HG03103 (cell line): ENCODE data around the gene XXYLT1.
A peak's percentile ranks its signal among the peaks of the same experiment; 100 is the strongest.

Experiments used
- ATAC-seq: cut with Tn5 transposase; IDR thresholded peaks from one replicate; pipeline ENCODE4 v1.9.1; 2021; ENCODE audit warnings: low read depth; ENCODE audit not compliant: unreplicated experiment

Gene XXYLT1

GRCh38 chr3:195268576-195269309 is 2.2 kb downstream of the XXYLT1 start:
- no peak for ATAC-seq

GRCh38 chr3:195267096-195267495 is 3.9 kb downstream of the XXYLT1 start:
- ATAC-seq, result no peak

DNA sequence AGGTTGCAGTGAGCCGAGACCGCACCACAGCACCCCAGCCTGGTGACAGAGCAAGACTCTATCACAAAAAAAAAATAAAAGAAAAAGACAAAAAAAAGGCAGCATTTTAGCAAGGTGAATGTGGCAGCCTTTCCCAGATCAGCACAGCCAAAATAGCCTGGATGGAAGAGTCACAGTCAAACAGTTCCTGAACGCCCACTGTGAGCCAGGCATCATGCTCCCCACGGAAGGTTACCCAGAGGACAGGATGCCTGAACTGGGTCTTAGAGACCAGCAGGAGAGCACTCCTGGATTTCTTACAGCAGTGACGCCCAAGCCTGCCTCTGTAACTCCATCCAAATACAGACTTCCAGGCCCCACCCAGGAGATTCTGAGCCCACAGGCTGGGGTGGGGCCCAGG is 4.5 kb downstream of the XXYLT1 start:
- ATAC-seq, result no peak

DNA sequence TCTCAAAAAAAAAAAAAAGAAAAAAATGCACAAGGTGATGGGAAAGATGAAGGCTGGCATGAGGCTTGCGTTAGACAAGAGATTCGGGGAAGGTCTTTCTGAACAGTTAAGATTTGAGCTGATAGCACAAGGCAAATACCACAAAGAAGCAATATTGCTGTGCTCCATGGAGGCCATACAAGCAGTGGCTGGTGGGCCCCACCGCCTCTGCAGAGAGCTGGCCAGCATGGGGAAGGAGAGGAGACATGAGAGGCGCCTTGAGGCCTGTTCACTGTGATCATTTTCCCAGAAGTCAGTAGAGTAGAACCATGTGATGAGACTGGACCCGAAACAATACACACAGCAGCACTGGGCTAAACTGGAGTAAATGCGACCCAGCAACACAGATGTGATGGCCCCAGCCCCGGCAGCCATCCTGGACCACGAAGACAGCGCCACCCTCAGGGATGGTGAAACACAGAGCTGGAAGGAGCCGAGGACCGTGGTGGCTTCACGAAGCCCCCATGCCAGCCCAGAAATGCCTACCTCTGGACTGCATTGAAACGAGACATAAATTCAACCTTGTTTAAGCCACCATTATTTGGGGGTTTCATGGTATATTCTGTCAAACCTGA is 5.5 kb downstream of the XXYLT1 start:
- no peak for ATAC-seq

DNA sequence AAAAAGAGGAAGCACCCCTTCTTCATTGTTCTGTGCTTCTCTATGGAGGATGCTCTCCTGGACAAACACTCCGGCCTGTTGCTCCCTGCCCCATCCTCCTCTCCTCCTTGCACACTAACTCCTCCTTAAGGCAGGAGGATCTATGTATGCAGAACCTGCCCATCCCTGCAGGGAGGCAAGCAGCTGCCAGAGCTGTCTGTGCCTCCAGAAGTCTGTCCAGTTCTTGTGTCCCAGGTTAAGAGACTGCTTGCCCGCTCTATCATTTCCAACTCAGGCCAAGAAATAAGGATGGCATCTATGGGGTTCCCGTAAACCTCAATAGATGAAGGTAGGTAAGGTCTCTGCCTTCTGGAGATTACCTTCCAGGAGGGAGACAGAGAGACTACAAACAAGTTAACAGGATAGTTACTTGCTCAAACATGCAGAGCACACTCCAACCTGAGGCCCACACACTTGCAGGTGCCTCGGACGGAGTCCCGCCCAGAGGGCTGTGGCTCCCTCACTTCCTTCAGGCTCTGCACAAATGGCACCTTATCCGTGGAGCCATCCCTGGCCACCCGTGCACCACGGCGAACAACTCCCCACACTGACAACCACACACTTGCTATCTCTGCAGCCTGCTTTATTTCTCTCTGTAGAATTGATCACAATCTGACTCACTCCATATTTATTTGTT is 6.9 kb downstream of the XXYLT1 start:
- no peak for ATAC-seq

DNA sequence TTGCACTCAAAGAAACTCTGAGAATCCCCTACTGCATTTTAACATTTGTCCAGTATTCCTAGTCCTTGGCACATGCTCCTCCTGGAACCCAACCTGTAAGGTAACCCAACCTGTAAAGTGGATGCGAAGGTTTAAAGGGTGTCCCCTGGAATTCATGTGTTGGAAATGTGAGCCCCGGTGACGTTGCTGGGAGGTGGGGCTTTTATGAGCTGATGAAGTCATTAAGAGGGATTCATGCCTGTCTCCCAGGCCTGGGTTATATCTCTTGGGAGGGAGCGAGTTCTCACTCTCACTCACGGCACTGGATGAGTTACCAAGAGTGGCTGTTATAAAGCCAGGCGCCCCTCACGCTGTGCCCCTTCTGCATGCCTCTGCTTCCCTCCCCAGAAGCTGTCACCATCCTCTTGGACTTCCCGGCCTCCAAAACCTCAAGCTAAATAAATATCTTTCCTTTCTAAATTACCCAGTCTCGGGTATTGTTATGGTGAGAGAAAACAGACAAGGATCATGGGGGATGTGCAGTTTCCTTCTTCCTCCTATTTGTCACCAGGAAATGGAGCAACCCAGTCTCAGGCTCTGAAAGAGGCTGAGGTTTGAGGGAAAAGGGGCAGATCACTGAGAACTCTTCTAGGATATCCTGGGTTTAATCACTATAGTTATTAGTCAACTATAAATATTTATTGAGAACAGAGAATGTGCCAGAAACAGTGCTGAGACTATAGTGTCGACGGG is 7.6 kb downstream of the XXYLT1 start:
- ATAC-seq, result no peak

GRCh38 chr3:195261925-195262324 is 9.0 kb downstream of the XXYLT1 start:
- no peak for ATAC-seq

GRCh38 chr3:195260280-195260905 is 10.6 kb downstream of the XXYLT1 start:
- peak; percentile 7 for ATAC-seq

DNA sequence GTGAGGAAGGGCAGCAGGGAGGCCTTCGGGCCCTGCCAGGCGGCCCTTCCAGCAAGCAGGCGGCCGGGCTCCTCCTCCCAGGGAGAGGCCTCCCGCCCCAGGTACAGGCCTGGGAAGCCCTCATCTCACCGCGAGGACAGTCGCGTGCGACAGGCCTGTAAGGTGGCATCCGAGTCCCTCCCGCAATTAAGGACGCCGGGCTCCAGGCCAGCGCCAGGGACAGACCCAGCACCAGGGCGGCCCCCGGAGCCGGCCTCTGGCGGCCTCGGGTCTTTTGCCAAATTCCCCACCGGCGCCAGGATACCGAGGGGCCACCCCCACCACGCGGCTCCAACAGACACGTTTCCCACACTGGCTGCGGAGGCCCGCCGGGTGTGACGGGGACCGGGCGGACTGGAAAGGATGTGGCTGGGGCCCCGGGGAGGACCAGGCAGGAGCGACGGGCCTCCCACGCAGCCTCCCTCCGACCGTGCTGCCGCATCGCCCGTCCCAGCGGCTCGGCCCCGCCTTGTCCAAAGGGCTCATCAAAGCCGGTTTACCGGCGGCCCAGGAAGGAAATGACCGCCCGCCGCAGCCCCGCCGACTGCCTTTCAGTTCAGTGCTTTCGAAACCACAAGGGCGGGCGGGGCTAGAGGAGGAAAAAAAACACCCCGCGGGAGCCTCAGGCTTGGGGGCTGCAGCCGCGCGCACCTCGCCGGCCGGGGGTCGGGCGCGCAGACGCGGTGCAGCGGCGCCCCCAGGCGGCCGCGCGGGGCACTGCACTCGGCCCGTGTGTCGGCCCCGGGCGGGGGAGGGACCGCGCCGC is 11.3 kb downstream of the XXYLT1 start:
- peak; percentile 76 for ATAC-seq

- no peak for ATAC-seq
These were observed 11.8 kb downstream of the XXYLT1 start for GRCh38 chr3:195259154-195259474.

DNA sequence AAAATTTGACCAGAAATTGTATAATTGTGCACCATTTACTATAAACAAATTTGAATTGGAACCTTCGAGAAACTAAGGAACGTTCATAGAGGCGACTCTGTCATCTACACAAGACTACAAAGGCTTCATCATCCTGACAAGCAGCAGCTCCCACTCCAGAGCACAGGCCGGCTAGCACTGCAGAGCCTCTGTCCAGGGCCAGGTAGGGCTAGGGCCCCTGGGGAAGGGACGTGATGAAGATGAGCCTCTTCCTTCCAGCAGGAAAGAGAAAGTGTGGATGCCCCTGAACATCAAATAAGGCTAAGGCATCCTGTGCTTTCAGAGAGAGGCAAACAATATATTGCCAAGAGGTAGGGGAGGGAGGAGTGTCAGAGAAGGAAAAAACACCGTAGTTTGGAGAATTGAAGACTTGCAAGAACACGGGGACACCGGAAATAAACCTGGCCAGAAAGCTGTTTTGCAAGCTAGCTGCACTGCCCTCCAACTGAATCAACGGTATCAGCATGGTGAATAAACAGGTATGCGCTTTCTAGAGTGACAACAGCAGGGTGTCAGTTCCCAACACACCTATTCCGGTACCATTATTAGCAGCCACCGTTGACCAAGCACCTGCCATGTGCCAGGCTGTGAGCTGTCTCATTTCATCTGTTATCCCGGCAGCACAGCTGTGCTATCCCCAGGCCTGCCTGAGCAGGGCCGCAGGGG is 12.4 kb downstream of the XXYLT1 start:
- no peak for ATAC-seq

DNA sequence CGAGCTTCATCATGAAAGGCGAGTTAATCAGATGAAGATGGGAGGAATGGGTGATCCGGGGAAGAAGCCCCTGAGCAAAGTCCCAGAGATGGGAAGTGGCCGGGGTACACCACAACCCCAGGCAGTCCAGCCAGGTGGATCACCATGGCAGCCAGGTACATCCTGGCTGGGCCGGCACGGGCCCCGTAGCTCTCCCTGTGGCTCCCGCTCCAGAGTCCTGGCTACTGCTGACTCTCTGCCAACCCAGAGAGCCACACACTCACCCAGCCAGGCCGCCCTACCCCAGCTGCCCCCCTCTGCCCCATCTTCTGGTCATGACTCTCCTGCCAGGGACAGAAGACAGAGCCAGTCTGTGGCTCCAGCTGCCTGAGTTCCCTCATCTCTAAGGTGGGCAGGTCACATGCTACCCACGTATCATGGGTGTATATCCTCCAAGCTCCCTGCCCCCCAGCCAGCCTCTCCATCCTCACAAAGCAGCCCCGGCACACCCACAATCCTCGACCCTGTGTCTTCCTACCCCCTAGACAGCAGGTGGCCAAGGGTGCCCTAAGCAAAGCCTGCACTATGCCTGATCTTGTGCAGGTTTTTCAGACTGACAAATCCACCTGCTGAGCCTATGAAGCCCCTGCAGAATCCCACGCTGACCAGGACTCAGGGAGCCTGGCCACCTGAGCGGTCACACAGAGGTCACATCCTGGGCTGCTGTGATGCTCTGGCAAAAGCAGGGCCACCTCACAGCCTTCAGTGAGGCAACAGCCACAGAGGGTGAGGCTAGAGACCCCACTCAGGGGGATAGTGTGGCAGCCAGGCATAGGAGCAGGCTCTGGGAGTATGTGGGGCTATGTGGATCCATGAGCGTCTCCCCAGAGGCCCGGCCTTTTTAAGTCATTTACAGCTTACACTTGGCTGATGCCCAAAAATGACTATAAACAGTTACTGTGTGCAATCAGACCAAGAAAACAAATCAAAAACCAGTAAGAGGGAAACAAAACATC is 13.2 kb downstream of the XXYLT1 start:
- no peak for ATAC-seq

DNA sequence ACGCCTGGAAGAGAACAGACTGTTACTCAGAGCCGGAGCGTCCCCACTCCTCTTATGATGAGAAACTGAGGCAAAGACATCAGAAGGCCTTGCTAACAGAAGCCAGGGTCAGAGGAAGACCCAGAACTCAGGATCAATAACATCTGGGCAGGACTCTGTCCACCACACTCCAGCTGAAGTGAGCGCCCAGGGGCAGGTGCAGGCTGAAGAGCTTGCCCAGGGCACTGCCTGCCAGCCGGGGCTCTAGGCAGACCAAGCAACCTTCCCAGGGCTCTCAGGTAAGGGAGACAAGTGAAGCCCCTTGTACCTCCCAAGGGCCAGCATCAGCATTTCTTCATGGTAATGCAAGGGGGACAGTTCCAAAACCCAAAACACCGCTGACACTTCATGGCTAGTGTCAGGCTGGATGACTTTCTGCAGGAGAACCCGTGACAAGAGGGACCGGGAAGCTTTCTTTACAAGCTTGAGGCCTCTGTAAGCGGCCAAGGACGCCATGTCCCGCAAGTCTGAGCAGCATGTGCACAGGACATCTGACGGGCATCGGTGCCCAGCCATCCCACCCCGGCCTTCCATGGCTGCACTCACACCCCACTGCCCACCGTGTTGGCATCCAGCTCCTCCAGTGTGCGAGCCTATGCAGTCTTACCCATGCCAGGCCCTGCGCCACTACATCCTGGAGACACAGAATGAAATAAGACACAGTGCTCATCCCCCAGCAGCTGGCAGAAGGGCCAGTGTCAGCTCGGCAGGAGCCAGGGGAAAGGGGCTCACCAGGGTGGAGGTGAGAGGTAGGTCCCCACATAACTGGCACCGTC is 14.1 kb downstream of the XXYLT1 start:
- ATAC-seq, result no peak

- ATAC-seq, result no peak
These were observed 15.1 kb downstream of the XXYLT1 start for GRCh38 chr3:195255571-195256501.

DNA sequence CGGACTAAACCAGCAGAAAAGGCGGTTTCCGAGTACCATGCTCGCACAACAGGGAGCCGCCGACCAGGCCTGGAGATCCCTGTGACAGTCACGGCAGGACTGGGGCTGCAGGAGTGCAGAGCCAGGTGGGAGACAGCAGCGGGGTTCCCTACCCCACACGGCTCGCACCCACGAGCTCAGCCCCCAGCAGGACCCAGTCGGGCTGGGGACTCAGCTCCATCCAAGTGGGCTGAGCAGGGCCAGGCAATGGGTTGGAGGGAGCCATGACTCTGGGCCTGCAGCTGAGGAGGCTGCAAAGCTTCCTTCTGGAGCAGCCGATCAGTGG is 15.8 kb downstream of the XXYLT1 start:
- ATAC-seq, result no peak

DNA sequence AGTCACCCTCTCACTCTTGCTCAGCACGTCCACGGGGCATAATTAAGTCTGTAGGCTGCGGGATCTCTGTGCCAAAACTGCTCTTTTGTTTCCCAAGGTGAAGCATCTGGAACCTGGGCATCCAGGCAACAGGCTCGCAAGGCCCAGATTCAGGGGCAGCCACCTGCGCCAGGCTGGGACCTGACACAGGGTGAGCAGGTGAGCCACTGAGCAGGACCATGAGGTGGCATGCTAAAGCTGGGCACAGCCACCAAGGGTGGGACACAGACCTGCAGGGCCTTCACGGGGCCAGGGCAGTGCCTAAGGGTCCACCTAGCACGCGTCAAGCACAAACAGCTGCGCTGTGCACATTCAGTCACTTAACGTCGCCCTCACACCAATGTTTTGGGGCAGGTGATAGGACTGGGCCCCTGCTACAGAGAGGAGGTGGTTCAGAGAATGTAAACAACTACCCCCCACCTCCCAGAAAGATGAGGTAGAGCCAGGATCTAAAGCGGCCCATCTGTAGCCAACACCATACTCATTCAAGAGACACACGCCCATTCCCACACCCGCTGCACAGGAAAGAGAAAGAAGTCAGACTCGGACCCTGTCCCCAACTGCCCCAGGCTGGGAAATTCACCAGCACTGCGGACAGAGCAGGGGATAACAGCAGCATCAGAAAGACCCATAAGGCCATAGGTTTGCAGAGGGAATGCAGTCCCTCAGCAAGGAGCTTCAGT is 16.3 kb downstream of the XXYLT1 start:
- no peak for ATAC-seq
